Activated naive CD4-positive, alpha-beta T cell treated with anti-CD3 and anti-CD28 coated beads for 36 hours (primary cell): ENCODE measurements around the gene COLEC12. TPM values are rescaled to one million over a fixed set of nuclear protein-coding genes. Genes with fewer than 3 reads are reported as not detected.
A peak's percentile ranks its signal among the peaks of the same experiment; 100 is the strongest.

Source experiments
- CTCF ChIA-PET: fragments of 350-600 bp; sonication (Branson Sonifier 250); formaldehyde crosslinking; loops from one replicate; lab custom pipeline; 2021; ENCODE audit warnings: antibody characterized with exemption; lab: Charles Lee
- DNase-seq: peaks from one replicate; pipeline ENCODE4 v3.0.0-alpha.2; 2020
- H3K27ac Mint-ChIP-seq: one replicate; pipeline ENCODE4 v1.8.0; 2021; ENCODE audit warnings: mild to moderate bottlenecking, mixed read lengths
- H3K27me3 Mint-ChIP-seq: one replicate; pipeline ENCODE4 v1.8.0; 2021; ENCODE audit warnings: low read depth, mixed read lengths
- H3K36me3 Mint-ChIP-seq: one replicate; pipeline ENCODE4 v1.8.0; 2021; ENCODE audit warnings: low read depth, mixed read lengths
- H3K4me1 Mint-ChIP-seq: one replicate; pipeline ENCODE4 v1.8.0; 2021; ENCODE audit warnings: low read depth, mixed read lengths
- H3K4me3 Mint-ChIP-seq: one replicate; pipeline ENCODE4 v1.8.0; 2021; ENCODE audit warnings: mild to moderate bottlenecking, moderate library complexity, mixed read lengths
- H3K9me3 Mint-ChIP-seq: one replicate; pipeline ENCODE4 v1.8.0; 2021; ENCODE audit warnings: mixed read lengths
- intact Hi-C: fragments of 100-400 bp; cut with micrococcal nuclease; formaldehyde crosslinking; loops from one replicate; pipeline ENCODE4 v1.15.1; 2023
- total RNA-seq, 2 experiments: library from RNA; stranded (reverse); gene quantifications; one replicate each; pipeline ENCODE4 v1.2.3, GENCODE V29; 2021

Gene COLEC12
- not detected for total RNA-seq

DNA sequence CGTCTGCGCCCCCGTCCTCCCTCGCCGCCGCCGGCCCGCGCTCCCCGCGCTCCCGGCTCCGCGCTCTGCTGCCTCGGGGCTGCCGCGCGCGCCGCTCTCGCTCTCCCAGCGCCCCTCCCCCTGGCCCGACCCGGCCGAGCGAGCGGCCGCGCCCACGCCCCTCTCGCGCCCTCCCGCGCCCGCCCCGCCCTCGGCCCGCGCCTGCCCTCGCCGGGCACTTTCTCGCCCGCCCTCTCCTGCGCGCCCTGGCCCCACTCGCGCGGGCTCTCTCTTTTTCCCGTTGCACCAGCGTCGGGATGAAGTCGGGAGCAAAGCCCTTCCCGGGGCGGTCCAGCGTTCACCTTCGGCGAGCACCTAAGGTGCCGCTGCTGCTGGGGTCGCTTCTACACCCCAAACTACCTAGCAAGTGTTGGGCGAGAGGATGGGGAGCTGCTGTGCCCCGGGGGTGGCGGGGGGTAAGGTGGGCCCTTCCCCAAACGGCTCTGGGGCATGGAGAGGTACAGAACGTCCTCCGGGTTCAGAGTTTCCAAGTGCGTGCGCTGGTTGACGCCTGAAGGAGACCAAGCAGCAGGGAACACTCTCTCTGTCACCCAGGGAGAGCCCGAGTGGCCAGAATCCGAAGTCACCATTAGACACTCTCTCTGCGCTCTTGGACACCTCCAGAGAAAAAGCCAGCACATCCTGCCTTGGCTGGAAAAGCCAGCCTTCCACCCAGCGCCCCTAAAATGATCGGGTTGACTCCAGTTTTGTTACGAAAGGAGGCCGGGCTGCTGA is at the start of gene COLEC12:
Gene COLEC12 (minus strand): TSS at position 70 of the 774 bp plus-strand sequence. CDS start 187 bp downstream, outside the sequence.
- Mint-ChIP-seq H3K4me1 (peaks cover 9% of the 10 kb centered on the region), H3K9me3 (no peaks in the 10 kb centered on the region), H3K4me3 (peak within 1 kb of the TSS; percentile 32), H3K36me3 (no peaks in the 10 kb centered on the region), H3K27me3 (peaks cover 37% of the 10 kb centered on the region), H3K27ac (no peak within 1 kb of the TSS)
- intact Hi-C loops: no loop called here
- CTCF ChIA-PET: no interaction called here
- DNase-seq: no peak

DNA sequence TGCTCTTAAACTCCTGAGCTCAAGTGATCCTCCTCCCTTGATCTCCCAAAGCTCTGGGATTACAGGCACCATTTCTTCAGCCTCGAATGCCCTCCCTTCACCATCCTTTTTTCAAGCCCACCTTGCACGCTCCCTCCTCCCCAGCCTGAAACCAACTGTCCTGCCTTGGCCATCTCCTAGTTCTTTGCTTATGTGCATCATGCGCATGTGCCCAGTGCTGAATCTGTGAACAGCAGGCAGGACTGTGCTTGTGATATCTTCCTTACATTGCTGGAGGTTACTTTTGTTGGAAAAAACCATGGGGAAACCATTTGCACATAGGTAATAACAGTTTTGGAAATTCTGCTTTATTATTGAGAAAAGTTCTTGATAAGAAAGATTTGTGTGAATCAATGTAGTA is 49.5 kb upstream of the COLEC12 start:
- Mint-ChIP-seq H3K9me3 (no peaks in the 10 kb centered on the region), H3K4me1 (no peaks in the 10 kb centered on the region), H3K27me3 (peaks cover 5% of the 10 kb centered on the region), H3K27ac (no peak overlapping the region), H3K36me3 (no peaks in the 10 kb centered on the region), H3K4me3 (no peak overlapping the region)
- CTCF ChIA-PET: no interaction called here
- intact Hi-C loops: no loop called here
- no peak for DNase-seq

DNA sequence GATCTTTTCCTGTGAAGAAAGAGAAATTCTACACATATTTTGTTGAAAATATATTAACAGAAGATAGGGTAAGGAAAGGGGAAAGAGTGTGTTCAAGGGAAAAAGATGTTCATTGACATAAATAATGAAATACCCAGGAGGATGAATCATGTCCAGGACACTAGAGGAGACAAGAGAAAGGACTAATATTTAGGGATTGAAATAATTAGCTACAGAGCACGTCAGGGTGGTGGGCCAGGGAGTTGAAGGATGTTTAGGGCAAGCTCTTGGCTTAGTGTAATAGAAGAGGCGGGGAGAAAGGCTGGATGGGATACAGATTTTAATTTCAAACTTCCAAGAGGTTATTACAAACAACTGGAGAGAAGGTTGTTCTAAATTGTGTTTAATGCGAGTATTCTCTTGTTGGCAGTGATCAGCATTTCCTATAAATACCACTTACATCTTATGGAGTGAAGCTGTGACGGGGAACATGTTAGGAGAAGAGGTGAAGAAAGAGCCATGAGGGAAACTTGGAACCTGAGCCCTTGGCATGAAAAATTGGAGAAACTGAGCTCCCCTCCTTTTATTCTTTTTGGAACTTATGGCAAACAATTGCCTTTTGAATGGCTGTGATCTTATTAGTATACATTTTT is 43.1 kb upstream of the COLEC12 start:
- no peaks in the 10 kb centered on the region for H3K27me3 Mint-ChIP-seq
- no peaks in the 10 kb centered on the region for H3K9me3 Mint-ChIP-seq
- no peaks in the 10 kb centered on the region for H3K36me3 Mint-ChIP-seq
- H3K27ac Mint-ChIP-seq: no peak overlapping the region
- DNase-seq: no peak
- no peak overlapping the region for H3K4me3 Mint-ChIP-seq
- CTCF ChIA-PET: interaction anchor here (0.6 kb wide), 1 partner anchor 76 kb away, joined by 3 read pairs; no protein-coding TSS in a partner anchor
- intact Hi-C loops: no loop called here
- no peaks in the 10 kb centered on the region for H3K4me1 Mint-ChIP-seq

DNA sequence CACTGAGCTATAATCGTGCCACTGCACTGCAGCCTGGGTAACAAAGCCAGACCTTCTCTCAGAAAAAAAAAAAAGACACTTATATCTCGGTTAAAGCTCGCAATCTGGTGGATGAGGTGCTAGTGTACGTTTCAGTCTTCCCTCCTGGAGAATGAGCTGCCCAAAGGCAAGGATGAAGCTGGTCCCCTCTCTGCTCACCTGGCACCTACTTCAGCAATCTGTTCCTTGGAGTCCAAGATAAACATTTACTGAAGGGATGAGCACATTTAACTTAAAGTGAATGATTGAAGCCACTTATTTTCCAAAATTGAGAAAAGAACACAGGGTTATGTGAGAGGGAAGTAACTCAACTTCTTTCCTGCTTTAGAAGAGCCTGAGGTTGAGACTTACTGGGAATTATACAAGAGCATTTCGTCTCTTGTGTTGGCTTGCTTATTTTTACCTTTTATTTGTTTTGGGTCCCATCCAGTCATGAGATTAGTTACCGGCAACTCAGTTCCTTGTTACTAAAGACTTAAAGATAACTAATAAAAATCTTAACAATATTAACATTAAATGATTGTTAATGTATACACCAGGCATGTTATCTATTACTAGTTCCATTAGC is 33.6 kb upstream of the COLEC12 start:
- Mint-ChIP-seq H3K36me3 (no peaks in the 10 kb centered on the region), H3K27me3 (peaks cover 14% of the 10 kb centered on the region), H3K4me3 (no peak overlapping the region), H3K27ac (no peak overlapping the region), H3K4me1 (no peaks in the 10 kb centered on the region), H3K9me3 (no peaks in the 10 kb centered on the region)
- intact Hi-C loops: no loop called here
- CTCF ChIA-PET: interaction anchor here (0.6 kb wide), 1 partner anchor 50 kb away, joined by 3 read pairs; no protein-coding TSS in a partner anchor
- no peak for DNase-seq

DNA sequence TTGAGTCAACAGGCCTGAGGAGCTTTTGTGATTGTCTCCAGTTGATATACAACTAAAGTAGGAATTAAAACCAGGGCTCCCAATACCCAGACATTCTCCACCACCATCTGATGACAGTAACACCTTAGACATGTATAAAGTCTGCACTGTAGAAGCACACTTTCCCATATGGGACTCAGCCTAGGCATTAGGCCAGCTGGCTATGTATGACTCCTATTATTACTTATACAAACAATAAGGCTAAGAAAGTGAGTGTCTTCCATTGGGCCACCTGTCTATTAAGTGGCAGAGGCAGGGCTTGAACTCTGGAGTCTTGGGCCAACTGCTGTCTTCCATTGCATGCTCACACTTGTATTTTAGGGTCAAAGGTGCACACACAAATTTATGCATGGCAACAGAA is 32.1 kb upstream of the COLEC12 start:
- CTCF ChIA-PET: no interaction called here
- peaks cover 14% of the 10 kb centered on the region for H3K27me3 Mint-ChIP-seq
- DNase-seq: no peak
- no peak overlapping the region for H3K27ac Mint-ChIP-seq
- no peaks in the 10 kb centered on the region for H3K9me3 Mint-ChIP-seq
- H3K4me3 Mint-ChIP-seq: no peak overlapping the region
- no peaks in the 10 kb centered on the region for H3K4me1 Mint-ChIP-seq
- intact Hi-C loops: no loop called here
- H3K36me3 Mint-ChIP-seq: no peaks in the 10 kb centered on the region

DNA sequence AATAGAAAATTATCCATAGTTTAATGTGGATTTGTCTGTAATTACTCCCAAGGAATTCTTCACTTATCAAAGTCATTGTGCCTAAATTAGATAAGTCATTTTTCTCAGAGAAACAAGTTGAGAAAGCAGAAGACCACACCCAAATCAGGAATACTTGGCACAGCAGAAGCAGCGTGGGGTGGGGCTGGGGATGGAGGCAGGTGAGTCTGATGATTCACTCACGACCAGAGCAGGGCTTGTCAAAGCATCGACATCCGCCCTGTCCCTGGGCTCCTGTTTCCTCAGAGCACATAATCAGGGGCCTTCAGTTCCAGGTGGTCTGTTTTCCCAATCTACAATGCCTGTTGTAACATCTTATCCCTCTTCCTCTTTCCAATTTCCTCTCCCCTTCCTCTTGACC is 31.5 kb upstream of the COLEC12 start:
- H3K9me3 Mint-ChIP-seq: no peaks in the 10 kb centered on the region
- no peak for DNase-seq
- H3K27ac Mint-ChIP-seq: no peak overlapping the region
- intact Hi-C loops: no loop called here
- no peaks in the 10 kb centered on the region for H3K36me3 Mint-ChIP-seq
- peaks cover 15% of the 10 kb centered on the region for H3K27me3 Mint-ChIP-seq
- no peaks in the 10 kb centered on the region for H3K4me1 Mint-ChIP-seq
- CTCF ChIA-PET: no interaction called here
- H3K4me3 Mint-ChIP-seq: no peak overlapping the region

DNA sequence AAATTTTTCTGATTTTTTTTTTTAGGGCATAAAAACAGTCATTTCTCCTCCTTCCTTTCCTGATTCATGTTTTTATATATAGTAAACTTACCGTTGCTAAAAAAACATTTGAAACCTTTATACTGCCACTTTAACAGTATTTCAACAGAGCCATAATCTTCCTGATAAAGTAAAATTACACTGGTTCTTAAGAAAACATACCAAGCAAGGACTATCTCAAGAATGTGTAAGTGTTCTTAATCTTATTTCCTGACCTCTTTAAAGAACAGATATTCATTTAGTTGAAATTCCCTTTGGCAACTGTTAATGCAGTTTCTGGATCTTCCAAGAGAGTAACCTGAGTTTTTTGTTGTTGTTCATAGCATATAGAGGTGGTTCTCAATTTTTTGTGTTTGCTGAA is 26.6 kb upstream of the COLEC12 start:
- CTCF ChIA-PET: no interaction called here
- Mint-ChIP-seq H3K36me3 (no peaks in the 10 kb centered on the region), H3K27me3 (peaks cover 18% of the 10 kb centered on the region), H3K9me3 (no peaks in the 10 kb centered on the region), H3K4me1 (no peaks in the 10 kb centered on the region), H3K27ac (no peak overlapping the region), H3K4me3 (no peak overlapping the region)
- no peak for DNase-seq
- intact Hi-C loops: no loop called here

DNA sequence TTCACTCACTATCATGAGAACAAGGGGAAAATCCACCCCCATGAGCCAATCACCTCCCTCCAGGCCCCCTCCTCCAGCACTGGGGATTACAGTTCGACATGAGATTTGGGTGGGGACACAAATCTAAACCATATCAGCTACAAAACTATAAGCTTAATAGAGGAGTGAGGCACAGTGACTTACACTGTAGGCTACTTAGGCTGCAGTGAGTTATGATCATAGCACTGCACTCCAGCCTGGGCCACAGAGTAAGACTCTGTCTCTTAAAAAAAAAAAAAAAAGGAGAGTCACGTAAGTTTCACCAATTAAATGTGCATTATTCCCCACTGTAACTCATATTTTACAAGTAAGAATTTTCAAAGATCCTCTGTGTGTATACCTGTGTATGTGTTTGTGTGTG is 26.2 kb upstream of the COLEC12 start:
- DNase-seq: no peak
- intact Hi-C loops: no loop called here
- Mint-ChIP-seq H3K4me1 (no peaks in the 10 kb centered on the region), H3K27ac (no peak overlapping the region), H3K27me3 (peaks cover 15% of the 10 kb centered on the region), H3K4me3 (no peak overlapping the region), H3K36me3 (no peaks in the 10 kb centered on the region), H3K9me3 (no peaks in the 10 kb centered on the region)
- CTCF ChIA-PET: no interaction called here

DNA sequence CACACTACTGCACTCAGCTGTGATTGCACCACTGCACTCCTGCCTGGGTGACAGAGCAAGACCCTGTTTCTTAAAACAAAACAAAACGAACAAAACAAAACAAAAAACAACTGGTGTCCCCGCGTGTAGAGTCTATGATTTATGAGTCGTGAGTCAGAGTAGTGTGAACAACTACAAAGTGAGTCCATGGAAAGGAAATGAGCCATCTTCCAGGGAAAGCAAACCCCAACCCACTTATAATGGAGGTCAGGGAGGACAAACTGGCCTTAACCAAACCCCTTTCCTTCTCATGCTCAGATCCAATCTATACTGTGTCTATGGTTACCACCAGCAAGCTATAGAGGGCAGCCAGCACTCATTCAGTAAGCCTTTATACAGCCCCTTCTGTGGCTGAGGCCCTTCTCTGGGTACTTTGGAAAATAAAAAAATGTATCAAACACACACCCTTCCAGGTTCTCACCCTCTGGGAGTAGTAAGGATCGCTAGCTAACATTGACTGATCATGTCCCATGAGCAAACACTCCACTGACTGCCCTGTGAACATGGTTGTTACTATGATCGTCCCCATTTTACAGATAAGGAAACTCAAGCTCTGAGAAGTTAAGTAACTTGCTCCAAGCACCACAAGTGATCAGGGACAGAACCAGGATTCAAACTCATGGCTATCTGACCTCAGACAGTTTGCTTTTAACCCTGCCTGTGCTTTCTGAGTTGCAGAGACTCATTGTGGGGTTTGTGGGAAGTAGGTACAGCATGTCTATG is 24.7 kb upstream of the COLEC12 start:
- intact Hi-C loops: no loop called here
- Mint-ChIP-seq H3K27ac (no peak overlapping the region), H3K4me3 (no peak overlapping the region), H3K27me3 (peaks cover 10% of the 10 kb centered on the region), H3K9me3 (no peaks in the 10 kb centered on the region), H3K4me1 (no peaks in the 10 kb centered on the region), H3K36me3 (no peaks in the 10 kb centered on the region)
- CTCF ChIA-PET: interaction anchor here (0.8 kb wide), 2 partner anchors 61 to 99 kb away, joined by 3 to 5 read pairs; no protein-coding TSS in a partner anchor
- DNase-seq: no peak

DNA sequence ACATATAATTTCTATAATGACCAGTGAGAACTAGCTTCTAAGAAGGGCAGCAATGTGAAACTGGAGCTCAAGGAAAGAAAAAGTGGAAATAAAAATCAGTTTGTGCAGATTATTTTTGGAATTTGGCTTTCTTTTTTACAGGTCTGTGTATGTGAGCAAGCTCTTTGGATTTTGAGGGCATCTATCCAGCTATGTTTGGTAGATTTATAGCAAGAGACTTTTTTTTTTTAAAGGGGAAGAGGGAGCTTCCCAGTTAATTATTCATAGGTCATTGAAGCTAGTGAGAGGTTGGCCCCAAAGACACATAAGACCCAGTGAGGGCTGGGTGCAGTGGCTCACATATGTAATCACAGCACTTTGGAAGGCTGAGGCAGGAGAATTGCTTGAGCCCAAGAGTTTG is 24.0 kb upstream of the COLEC12 start:
- H3K27me3 Mint-ChIP-seq: peaks cover 7% of the 10 kb centered on the region
- no peaks in the 10 kb centered on the region for H3K9me3 Mint-ChIP-seq
- peaks cover 3% of the 10 kb centered on the region for H3K4me1 Mint-ChIP-seq
- H3K36me3 Mint-ChIP-seq: no peaks in the 10 kb centered on the region
- CTCF ChIA-PET: interaction anchor here (0.6 to 0.8 kb wide), 4 partner anchors 21 to 99 kb away, joined by 3 to 5 read pairs (median 4); no protein-coding TSS in a partner anchor
- no peak overlapping the region for H3K4me3 Mint-ChIP-seq
- intact Hi-C loops: no loop called here
- DNase-seq: no peak
- H3K27ac Mint-ChIP-seq: no peak overlapping the region

DNA sequence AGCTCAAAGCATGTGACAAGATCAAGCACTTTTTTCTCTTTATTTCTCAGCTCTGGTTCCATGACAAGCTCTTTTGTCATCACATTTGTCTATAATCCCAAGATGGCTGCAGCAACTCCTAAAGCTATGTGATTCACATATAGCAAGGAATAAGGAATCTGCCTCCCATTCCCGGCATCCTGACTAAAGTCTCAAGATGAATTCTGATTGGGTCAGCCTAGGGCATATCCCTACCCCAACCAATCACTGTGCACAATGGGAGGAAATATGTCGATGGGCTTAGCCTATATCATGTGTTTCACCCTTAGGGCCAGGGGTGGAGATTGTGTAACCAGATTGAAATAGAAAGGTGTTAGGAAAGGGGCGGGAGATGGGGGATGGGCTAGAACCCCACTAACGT is 23.1 kb upstream of the COLEC12 start:
- Mint-ChIP-seq H3K36me3 (no peaks in the 10 kb centered on the region), H3K4me1 (peaks cover 10% of the 10 kb centered on the region), H3K27ac (no peak overlapping the region), H3K9me3 (no peaks in the 10 kb centered on the region), H3K4me3 (no peak overlapping the region), H3K27me3 (peaks cover 7% of the 10 kb centered on the region)
- CTCF ChIA-PET: no interaction called here
- intact Hi-C loops: no loop called here
- DNase-seq: no peak
